GM12878 (cell line): ENCODE results near the gene SSX2IP. TPM values are rescaled to one million over a fixed set of nuclear protein-coding genes. Genes with fewer than 3 reads are reported as not detected.

Experiments
- ATAC-seq: fragments of 200-7000 bp; cut with Tn5 transposase; 3 replicates; pipeline ENCODE4 v1.9.1; 2020; ENCODE audit warnings: mild to moderate bottlenecking, moderate library complexity
- BruUV-seq: library from RNA; stranded (reverse); fragments of 400-500 nt; replicated peaks from 2 replicates; lab custom pipeline; 2021; lab: Mats Ljungman, UMichigan
- CTCF ChIA-PET: fragments of 300-600 bp; sonication (Branson Sonifier 250); formaldehyde crosslinking; extraction: SDS; loops from one replicate; lab custom pipeline; 2021; ENCODE audit warnings: inconsistent platforms; lab: Yijun Ruan, JAX
- POLR2A ChIA-PET: fragments of 350-600 bp; formaldehyde crosslinking; extraction: SDS; loops from one replicate; lab custom pipeline; 2021; ENCODE audit warnings: inconsistent platforms; lab: Charles Lee
- RAD21 ChIA-PET: fragments of 300-600 bp; sonication (Branson Sonifier 250); formaldehyde crosslinking; loops from one replicate; lab custom pipeline; 2023; ENCODE audit warnings: antibody characterized with exemption; ENCODE audit not compliant: unreplicated experiment; lab: Charles Lee
- SMC1A ChIA-PET: fragments of 300-600 bp; sonication (Branson Sonifier 250); formaldehyde crosslinking; loops from one replicate; lab custom pipeline; 2023; ENCODE audit not compliant: unreplicated experiment, uncharacterized antibody; lab: Charles Lee
- DNase-seq: peaks from one replicate; pipeline ENCODE4 v3.0.0-alpha.2; 2011; ENCODE audit warnings: low read depth, low spot score
- FAIRE-seq: peaks from 3 replicates; lab custom pipeline; 2011; peaks lifted over from hg19 to GRCh38; lab: Jason Lieb, UNC
- H2AFZ ChIP-seq: 2 replicates; pipeline ENCODE4 v1.6.0; 2011; ENCODE audit warnings: low read depth, low read length, control low read depth; ENCODE audit not compliant: control insufficient read depth
- H3K27ac ChIP-seq: 2 replicates; pipeline ENCODE4 v1.5.1; 2011; ENCODE audit warnings: control low read depth; ENCODE audit not compliant: control insufficient read depth, insufficient read depth
- H3K27me3 ChIP-seq, 2 experiments: replicated peaks in 1 of 2; 2 replicates each; pipeline versions ENCODE4 v1.6.0 to v1.6.1; 2011; ENCODE audit warnings: low read length in 1 of 2; ENCODE audit not compliant: control insufficient read depth in 2 of 2, insufficient read depth in 2 of 2
- H3K36me3 ChIP-seq, 2 experiments: 2 replicates each; pipeline ENCODE4 v1.5.1; 2011; ENCODE audit warnings: low read length in 1 of 2; ENCODE audit not compliant: control insufficient read depth in 2 of 2, insufficient read depth in 2 of 2
- H3K4me1 ChIP-seq: 2 replicates; pipeline ENCODE4 v1.6.1; 2011; ENCODE audit warnings: mild to moderate bottlenecking, low read length, moderate library complexity, mixed read lengths; ENCODE audit not compliant: control insufficient read depth, insufficient read depth
- H3K4me2 ChIP-seq: 2 replicates; pipeline ENCODE4 v1.6.0; 2011; ENCODE audit warnings: control low read depth; ENCODE audit not compliant: control insufficient read depth, insufficient read depth
- H3K4me3 ChIP-seq: fragments of 200-600 bp; sonication (generic); 2 replicates; pipeline ENCODE4 v1.5.1; 2016
- H3K79me2 ChIP-seq: 2 replicates; pipeline ENCODE4 v1.6.0; 2011; ENCODE audit warnings: low read length; ENCODE audit not compliant: control insufficient read depth, insufficient read depth
- H3K9ac ChIP-seq: 2 replicates; pipeline ENCODE4 v1.8.0; 2011; ENCODE audit warnings: low read length, control low read depth, mixed read lengths; ENCODE audit not compliant: control insufficient read depth, insufficient read depth
- H3K9me3 ChIP-seq: replicated peaks from 3 replicates; pipeline ENCODE4 v1.5.1; 2011; ENCODE audit warnings: mild to moderate bottlenecking, low read length; ENCODE audit not compliant: control insufficient read depth, insufficient read depth
- H4K20me1 ChIP-seq: 2 replicates; pipeline ENCODE4 v1.6.0; 2011; ENCODE audit not compliant: control insufficient read depth, insufficient read depth
- BCLAF1 ChIP-seq: fragments of 450-650 bp; IDR thresholded peaks from 2 replicates; pipeline ENCODE4 v1.6.1; 2017; ENCODE audit warnings: antibody characterized with exemption, mild to moderate bottlenecking, moderate library complexity
- CEBPZ ChIP-seq: fragments of 150-350 bp; IDR thresholded peaks from 2 replicates; pipeline ENCODE4 v1.6.1; 2016; ENCODE audit warnings: low read depth, low read length
- CHD1 ChIP-seq: IDR thresholded peaks from 2 replicates; pipeline ENCODE4 v1.6.1; 2012; ENCODE audit warnings: low read depth, low read length, improper control_type of control experiment
- E4F1 ChIP-seq: fragments of 450-650 bp; IDR thresholded peaks from 2 replicates; pipeline ENCODE4 v1.6.1; 2018; ENCODE audit warnings: borderline replicate concordance, mild to moderate bottlenecking; ENCODE audit not compliant: partially characterized antibody
- FOXM1 ChIP-seq: IDR thresholded peaks from 2 replicates; pipeline ENCODE4 v1.6.1; 2012; ENCODE audit warnings: low read depth, mild to moderate bottlenecking, inconsistent platforms, low read length, moderate library complexity
- JUND ChIP-seq: IDR thresholded peaks from 2 replicates; pipeline ENCODE4 v1.6.1; 2012; ENCODE audit warnings: low read depth, mild to moderate bottlenecking, low read length, improper control_type of control experiment, moderate library complexity
- POU2F2 ChIP-seq: IDR thresholded peaks from 3 replicates; pipeline ENCODE4 v1.6.1; 2011; ENCODE audit warnings: low read depth, mild to moderate bottlenecking, low read length, borderline replicate concordance
- PRDM15 ChIP-seq: fragments of 450-650 bp; formaldehyde crosslinking; IDR thresholded peaks from 2 replicates; pipeline ENCODE4 v1.4.0; 2020; ENCODE audit warnings: mild to moderate bottlenecking, moderate library complexity
- RAD51 ChIP-seq: fragments of 450-650 bp; IDR thresholded peaks from 2 replicates; pipeline ENCODE4 v1.6.1; 2016; ENCODE audit warnings: moderate library complexity, mild to moderate bottlenecking, inconsistent platforms
- RFX5 ChIP-seq: IDR thresholded peaks from 2 replicates; pipeline ENCODE4 v1.6.1; 2011; ENCODE audit warnings: low read depth, low read length, improper control_type of control experiment
- YY1 ChIP-seq: IDR thresholded peaks from 2 replicates; pipeline ENCODE4 v1.6.1; 2011; ENCODE audit warnings: low read depth, mild to moderate bottlenecking, low read length
- WGBS: methylation state at CpG from one replicate; pipeline ENCODE4 v1.1.6; 2016; ENCODE audit warnings: low lambda C conversion rate; ENCODE audit not compliant: insufficient replicate concordance, insufficient coverage; ENCODE audit errors: missing lambda C conversion rate; 5-methylcytosine and 5-hydroxymethylcytosine counted together
- in situ Hi-C: fragments of 300-500 bp; cut with MboI; formaldehyde crosslinking; loops from 9 replicates; pipeline ENCODE4 v1.14.3; 2018; ENCODE audit warnings: mixed read lengths
- intact Hi-C: fragments of 100-400 bp; cut with micrococcal nuclease; formaldehyde crosslinking; loops from one replicate; pipeline ENCODE4 v1.14.2; 2022; ENCODE audit not compliant: unreplicated experiment
- polyA plus RNA-seq, 11 experiments: library from polyadenylated mRNA; depleted of rRNA in 4 of 11; unstranded in 6 of 11; stranded (reverse) in 5 of 11; fragments of >200 nt; fragmentation: Nextera tagmentation in 4 of 11; fragmentation: Illumina TruSeq in 1 of 11; extraction: Ambion mirVana in 4 of 11; extraction: Trizol in 1 of 11; gene quantifications; 1 replicate in 1 of 11; 2 replicates in 10 of 11; pipeline versions ENCODE4 v1.2.1 to v1.2.3, GENCODE V29; 2011 to 2016; ENCODE audit warnings: inconsistent platforms in 2 of 11, missing spikeins in 2 of 11, low read depth in 1 of 11
- total RNA-seq, 4 experiments: library from RNA; depleted of rRNA in 3 of 4; stranded (reverse); fragments of >200 nt in 3 of 4; fragmentation: Illumina TruSeq in 1 of 4; extraction: Trizol in 1 of 4; gene quantifications; 2 replicates each; pipeline versions ENCODE4 v1.2.1 to v1.2.3, GENCODE V29; 2013 to 2021

SSX2IP gene
- total and polyA plus RNA-seq, 10 of the 15 experiments (the other 5 are each of a cell fraction or from before 2014, with no cell fraction given) = 3.3 to 14.0 (median 10.4) TPM

GRCh38 chr1:84712276-84712874, 22.1 kb upstream of the SSX2IP start:
- CTCF ChIA-PET = interaction anchor here (1.4 to 2.0 kb wide), 2 partner anchors 12 to 41 kb away, joined by 5 to 7 read pairs; no protein-coding TSS in a partner anchor
- Histone ChIP-seq H3K4me2 (no peak overlapping the region), H4K20me1 (no peaks in the 10 kb centered on the region), H3K27me3 (no peaks in the 10 kb centered on the region; a peak in 1 of 4 replicates), H3K36me3 (no peaks in the 10 kb centered on the region), H2AFZ (no peak overlapping the region), H3K4me1 (no peaks in the 10 kb centered on the region), H3K79me2 (no peaks in the 10 kb centered on the region), H3K9me3 (no peaks in the 10 kb centered on the region), H3K27ac (no peak overlapping the region), H3K9ac (no peak overlapping the region), H3K4me3 (no peak overlapping the region)
- POLR2A ChIA-PET = no interaction called here
- FAIRE-seq (no peak), ATAC-seq (no peak), DNase-seq (no peak)
- SMC1A ChIA-PET = interaction anchor here (1.1 to 1.2 kb wide), 2 partner anchors 8 to 24 kb away, joined by 3 read pairs; no protein-coding TSS in a partner anchor
- WGBS = 52% methylated on average over 3 of the region's 3 CpGs
- no TSS peak for BruUV-seq
- intact Hi-C loops = no loop called here
- RAD21 ChIA-PET = no interaction called here
- in situ Hi-C loops = no loop called here
- TF ChIP-seq FOXM1 (no peak), E4F1 (no peak), CHD1 (no peak), POU2F2 (no peak), BCLAF1 (no peak), PRDM15 (CRISPR knock-in tag) (no peak), RFX5 (no peak), JUND (no peak), CEBPZ (no peak), YY1 (no peak), RAD51 (no peak)
